NCI-H146 (cell line): ENCODE measurements around the gene SSRP1.

Experiments used
- DNase-seq: peaks from one replicate; lab custom pipeline; 2025; lab: John Stamatoyannopoulos, UW

Gene SSRP1

DNA sequence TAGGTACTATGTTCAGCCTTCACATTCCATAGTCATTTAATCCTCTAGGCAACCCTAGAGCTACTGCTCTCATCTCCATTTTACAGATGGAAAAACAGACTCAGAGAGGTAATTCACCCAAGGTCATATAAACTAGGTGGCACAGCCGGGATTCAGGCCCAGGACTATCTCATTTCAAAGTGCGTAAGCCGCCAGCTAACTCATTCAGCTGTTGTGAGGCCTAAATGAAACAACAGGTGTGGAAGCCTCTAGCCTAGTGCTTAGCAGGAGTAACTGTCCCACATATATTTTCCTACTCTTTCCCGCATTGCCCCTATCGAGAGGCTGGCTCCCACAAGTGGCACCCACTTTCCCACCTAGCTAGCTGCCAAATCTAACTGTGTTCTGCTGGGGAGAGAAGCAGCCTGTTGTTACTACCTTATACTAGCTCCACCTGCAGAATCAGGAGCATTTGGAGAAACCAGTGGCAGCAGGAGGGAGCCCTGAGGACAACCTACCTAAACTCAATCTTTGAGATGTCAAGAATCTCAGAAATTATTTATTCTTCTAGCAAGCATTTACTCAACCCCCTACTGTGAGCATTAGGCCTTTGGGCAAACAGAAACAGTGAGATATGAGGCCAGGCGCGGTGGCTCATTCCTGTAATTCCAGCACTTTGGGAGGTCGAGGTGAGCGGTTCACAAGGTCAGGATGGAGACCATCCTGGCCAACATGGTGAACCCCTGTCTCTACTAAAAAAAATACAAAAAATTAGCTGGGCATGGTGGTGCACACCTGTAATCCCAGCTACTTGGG, 24.4 kb upstream of the SSRP1 start:
- peak; percentile 26 for DNase-seq

DNA sequence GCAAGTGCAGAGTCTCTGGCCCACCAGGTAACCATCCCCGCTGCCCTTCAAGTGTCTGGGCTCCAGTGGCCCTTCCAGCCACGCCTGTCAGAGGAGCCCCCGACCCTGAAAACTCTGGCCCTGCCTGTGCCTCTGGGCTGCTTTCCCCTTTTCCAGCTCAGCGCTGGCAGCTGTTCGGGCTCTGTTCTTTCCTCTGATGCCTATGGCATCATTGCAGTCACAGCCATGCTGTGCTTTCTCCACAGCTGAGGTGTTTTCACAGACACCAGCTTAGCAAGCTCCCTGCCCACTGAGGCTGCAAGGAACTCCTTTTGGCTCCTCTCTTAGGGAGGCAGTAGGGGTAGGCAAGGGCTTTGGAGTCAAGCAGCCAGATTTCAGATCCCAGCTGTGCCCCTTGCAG, 23.7 kb upstream of the SSRP1 start:
- no peak for DNase-seq

DNA sequence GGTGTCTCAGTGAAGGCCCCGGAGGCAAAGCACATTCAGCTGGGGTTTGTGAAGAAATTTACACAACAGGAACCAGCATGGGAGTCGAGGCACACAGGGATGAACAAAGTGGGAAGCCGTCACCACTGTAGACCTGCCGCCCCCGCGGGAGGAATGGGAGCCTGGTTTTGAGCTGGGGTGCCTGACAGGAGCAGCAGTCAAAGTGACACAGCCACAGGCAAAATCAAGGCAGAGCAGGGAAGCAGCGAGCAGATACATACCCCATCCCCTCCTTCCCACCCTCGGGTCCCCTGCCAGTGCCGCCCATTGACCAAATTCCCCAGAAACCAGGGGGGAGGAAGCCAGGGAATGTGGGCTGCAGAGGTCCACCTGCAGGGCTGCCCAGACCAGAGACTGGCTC, 23.3 kb upstream of the SSRP1 start:
- DNase-seq, result no peak

DNA sequence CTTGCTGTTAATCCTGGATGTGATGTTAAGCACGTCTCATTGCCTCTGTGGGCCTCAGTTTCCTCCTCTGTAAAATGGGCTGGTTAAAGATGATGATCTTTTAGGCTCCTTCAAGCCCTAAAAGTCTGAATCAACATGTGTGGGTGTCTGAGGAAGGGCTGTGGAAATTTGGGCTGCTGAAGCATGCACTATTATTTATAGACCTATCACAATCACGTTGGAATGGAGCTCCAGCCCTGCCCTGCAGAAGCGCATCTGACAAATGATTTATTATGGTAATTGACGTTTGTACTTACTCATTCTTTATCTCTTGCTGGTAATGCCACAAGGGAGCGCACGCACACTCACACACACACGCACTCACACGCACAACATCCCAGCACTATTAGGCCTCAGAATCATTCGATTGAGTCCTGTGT, 22.9 kb upstream of the SSRP1 start:
- DNase-seq, result no peak

DNA sequence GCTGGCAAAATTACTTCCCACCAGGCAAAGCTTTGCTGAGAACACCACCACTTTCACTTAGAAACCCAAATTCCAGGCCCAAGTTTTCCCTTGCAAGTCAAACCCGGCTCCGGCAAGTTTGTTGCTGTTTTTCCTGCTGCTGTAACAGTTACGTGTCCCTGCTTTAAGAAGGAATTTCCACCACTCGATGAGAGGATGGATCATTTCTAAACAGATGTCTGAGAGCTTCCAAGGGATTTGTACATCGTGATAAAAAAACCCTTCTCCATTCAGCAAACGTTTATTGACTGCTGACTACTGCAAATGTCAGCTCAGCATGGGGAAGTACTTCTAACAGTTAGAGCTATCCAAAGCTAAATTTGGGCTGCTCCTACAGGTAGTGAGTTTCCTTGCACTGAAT, 22.2 kb upstream of the SSRP1 start:
- DNase-seq, result no peak

DNA sequence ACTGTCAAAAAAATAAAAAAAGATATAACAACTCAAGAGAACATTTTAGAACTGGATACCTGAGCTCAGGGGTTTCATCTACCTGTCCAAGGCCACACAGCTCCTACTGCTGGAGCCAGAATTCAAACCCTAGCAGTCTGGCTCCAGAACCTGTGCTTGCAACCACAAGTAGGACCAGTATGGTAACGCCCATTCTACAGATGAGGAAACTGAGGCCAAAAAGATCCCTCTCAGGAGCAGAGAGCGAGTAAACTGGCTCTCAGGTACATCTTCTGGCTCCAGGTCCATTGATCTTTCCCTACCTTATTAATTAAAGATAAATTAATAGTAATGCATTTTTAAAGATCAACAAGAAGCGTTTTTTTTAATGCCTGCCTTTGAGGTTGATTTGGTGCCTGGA, 21.6 kb upstream of the SSRP1 start:
- DNase-seq, result no peak

DNA sequence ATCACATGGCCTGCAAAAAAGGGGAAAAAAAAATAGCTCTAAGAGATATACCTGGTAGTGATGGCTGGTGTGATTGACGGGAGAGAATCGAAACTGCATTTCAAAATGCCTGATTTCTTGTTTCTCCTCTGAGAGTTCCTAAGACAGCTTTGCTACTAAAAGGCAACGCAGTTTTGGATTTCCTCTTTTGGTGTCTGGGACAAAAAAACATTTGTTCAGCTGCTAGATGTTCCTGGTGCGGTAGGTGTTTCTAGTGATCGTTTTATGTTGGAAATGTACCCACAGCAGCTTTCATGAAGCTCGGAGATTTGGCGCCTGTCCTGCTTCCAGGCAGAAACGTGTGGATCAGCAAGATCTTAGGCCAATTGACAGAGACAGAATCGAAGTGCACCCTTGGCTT, 20.6 kb upstream of the SSRP1 start:
- no peak for DNase-seq

DNA sequence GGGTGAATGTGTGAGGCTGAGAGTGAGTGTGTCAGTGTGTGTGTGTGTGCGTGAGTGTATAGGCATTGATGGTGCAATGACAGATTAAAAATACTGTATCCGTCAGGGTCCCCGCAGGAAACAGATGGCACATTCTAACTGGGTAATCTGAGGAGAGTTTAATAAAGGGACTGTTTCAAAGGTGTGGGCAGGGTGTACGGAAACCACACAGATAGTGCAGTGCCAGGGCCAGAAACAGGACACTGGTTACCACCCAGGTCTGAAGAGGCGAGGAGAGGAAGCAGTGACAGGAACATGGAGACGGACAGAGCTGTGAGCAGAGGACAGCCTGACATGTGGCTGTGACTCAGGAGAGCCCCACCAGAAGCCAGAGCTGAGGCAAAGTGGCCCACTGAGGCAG, 19.0 kb upstream of the SSRP1 start:
- no peak for DNase-seq

DNA sequence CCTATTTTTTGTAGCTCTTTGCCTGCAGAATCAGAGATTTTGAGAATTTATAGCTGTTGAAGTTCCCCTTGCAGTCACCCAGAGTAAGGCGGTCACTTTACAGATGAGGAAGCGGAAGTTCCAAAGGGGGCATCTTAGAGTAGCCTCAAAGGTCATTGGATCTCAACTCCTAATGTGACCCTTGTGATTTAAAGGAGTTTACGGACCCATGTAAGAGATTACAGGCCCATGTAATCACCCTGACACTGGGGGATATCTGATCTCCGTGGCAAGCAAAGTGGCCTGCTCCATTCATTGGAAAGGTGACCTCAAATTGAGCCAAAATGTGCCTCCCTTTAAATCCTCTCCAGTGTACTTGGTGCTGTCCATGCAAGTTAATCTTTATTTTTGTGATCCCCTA, 18.2 kb upstream of the SSRP1 start:
- no peak for DNase-seq

DNA sequence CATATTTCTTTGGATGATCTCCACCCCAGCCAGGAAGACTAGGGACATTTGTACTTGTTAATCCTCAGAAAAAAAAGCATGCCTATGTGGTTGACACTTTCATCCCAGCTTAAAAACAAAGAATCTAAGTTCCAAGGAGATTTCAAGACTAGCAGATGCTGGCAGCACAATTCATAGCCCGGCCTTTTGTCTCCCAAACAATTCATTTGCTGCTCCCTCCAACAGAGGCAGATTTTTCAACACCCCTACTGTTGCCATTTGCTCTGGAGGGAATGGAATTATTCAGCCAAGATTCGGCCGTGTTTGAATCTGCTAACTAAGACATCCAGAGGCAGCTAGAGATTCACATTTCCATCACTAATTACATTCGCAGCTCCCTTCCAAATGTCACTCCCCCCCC, 17.8 kb upstream of the SSRP1 start:
- no peak for DNase-seq

DNA sequence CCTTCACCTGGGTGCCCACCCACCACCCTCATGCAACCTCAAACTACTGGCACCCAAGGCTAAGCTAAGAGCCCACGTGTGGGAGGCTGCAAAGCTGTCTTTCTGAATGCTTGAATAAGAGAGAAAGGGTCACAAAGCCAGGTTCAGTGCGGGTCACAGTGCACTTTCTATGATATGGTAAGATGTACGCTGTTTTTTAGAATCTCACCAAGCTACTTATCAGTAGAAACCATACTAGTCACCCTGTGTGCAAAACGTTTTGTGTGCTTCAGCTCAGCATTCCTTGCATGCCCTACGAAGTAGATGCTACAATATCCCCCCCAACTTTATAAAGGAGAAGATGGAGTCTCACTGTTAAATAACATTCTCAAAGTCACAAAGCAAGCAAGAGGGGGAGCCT, 17.3 kb upstream of the SSRP1 start:
- no peak for DNase-seq

DNA sequence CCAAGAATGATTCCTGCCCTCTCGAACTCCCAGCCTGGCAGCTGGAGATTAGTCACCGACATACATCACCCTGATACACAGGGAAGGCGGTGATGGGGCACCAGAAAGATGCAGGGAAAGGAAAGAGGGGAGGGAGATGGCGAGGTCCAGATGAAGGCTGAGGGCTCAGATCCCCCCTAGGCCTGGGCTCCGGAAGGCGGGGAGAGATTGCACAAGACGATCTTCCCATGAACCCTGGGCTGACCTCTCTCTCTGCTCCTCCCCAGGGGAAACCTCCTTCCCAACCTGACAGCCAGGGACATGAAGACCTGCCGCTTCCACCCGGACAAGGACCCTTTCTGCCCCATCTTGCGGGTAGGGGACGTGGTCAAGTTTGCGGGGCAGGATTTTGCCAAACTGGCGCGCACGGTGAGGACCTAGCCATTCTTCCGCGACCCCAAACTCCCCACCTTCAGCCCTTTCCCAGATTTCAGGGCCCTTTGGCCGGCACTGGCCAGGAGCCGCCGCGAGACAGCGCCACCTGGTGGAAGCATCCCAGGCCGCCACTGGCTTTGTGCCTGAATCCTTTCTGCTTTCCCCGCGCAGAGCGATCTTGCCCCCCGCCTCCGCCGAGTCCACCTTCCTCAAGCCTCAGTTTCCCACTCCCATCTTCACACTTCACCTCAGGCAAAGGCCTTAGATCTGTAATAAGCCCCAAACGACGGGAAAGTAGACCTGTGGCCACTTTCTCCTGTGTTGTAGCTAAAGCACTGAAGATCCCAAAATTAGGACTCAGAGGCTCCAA, 14.0 kb upstream of the SSRP1 start:
- DNase-seq, result peak; percentile 44

DNA sequence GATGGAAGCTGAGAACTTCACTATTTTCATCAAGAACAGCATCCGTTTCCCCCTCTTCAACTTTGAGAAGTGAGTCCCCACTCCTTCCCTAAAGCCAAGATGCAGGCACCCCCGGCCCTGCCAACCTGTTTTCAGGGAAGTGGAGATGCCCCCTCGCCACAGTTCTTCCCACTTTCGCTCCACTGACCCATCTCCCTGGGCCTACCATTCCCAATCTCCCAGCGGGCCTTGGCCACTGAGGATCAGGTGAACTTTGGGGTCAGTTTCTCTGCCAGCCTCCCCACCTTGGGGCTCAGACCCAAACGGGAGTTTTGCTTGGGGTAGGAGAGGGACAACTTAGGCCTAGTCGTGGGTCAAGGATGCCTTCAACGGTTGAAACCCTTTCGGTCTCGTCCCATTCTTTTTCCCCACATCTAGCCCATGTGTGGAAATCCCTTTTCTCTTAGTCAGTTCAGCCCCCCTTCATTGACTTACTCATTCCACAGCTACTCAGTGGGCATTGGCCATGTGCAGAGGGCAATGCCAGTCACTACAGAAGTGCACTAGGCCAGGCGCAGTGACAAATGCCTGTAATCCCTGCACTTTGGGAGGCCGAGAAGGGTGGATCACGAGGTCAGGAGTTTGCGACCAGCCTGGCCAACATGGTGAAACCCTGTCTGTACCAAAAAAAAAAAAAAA, 13.1 kb upstream of the SSRP1 start:
- DNase-seq, result no peak

DNA sequence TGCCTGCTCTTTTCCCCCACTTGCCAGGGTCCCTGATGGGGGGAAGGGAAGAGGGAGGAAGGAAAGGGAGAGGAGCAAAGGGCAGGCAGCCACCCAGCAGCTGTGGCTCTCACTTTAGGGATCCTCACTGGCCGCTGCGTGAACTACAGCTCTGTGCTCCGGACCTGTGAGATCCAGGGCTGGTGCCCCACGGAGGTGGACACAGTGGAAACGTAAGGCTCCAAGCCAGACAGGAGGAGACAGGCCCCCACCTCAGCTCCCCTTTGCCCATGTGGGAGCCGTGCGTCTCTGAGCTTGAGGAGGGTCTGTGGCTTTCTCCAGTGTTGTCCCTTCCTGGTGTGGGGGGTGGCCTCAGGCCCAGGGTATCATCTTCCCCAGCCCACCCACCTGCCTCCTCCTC, 12.4 kb upstream of the SSRP1 start:
- no peak for DNase-seq

DNA sequence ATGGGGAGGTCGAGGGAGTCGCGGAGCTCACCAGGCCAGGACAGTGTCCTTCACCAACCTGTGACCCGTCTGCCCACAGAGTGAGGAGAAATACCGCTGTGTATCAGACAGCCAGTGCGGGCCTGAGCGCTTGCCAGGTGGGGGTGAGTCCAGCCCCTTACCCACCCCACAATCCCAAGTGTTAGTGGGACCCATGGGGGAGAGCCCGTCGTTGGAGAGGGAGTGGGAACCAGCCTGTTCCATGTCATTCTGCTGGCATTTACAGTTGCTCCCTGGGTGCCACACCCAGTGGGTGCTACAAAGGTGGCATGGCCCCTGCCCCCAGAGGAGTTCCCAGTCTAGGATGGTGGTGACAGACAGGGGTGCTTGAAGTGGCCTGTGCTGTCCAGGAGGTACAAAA, 11.6 kb upstream of the SSRP1 start:
- DNase-seq, result no peak

DNA sequence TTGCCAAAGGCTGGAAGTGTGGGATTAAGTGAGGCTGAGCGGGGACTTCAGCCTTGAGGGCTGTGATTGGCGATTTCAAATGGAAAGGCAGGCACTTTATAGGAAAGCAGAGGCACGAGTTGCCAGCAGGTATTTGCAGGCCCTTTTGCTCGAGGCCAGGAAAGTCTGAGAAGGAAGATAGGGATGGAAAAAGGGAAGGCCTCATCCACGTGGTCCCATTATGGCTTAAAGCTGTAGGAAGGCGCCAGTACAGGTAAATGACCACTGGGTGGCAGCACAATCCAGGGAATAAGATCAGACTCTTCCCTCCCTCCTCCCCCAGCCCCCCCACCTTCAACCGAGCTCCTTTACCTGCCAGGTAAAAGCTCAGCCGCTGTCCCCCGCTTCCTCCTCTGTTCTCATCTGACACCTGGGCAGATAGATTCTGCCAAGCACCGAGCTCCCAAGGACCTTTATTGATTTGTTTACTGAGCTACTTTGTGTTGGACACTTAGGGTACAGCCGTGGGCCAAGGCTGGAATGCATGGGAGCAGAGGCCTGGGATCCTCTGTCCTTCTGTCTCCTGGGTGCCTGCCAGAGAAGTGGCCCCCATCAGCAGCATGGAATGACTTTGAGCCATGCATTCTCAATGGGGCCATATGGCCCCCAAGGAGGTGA, 10.0 kb upstream of the SSRP1 start:
- DNase-seq, result peak; percentile 80

DNA sequence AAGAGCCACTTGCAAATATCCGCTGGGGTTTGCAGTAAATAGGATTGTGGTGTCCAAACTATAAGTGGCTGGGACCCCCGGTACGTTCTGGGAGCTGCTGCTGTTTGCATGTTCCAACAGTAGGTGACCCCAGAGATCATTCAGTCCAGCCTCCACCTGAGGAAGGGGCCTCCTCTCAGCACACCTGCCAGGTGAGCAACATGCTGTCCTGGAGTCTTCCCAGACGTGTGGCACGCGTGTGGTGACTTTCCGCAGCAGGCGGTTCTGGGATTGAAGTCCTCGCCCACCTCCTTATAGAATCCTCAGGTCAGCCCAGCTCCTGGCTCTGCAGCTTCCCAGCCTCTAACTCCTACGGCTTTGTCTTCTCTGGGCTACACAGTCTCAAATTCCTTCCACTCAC, 9.1 kb upstream of the SSRP1 start:
- DNase-seq, result no peak

DNA sequence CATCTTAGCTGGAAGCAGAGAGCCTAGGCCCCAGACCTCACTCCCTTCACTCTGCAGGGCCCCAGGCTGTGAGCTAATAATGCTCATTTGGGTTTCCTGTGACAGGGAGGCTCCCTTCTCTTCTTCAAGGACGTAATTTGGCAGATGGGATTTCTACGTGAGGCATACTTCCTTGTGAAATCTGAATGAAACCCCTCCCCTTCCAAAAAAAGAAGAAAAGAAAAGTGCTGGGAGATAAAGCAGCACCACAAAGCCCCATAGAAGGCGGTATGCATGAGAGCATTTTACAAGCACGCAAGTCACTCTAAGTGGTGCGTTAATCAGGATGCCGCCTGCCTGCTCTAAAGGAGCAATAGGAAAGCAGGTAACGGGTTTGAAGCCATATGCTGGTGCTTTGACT, 8.1 kb upstream of the SSRP1 start:
- DNase-seq, result no peak

DNA sequence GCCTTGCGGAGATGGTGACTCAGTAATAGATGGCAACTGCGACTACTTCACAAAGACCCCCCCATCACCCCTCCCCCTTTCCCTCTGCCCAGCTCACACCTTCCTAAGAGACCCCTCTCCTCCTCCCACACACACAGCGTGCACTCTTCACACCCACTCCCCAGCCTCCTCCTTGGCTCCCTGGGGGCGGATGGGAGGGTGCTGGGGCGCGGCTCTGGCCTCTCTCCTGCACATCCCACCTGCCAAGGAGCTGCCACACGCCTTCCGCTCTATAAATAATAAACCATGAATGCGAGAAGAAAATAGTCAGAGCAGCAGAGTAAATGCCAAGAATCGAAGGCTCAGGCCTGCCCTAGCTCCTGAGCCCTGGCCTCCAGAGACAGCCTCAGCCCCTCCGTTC, 7.0 kb upstream of the SSRP1 start:
- DNase-seq, result no peak

DNA sequence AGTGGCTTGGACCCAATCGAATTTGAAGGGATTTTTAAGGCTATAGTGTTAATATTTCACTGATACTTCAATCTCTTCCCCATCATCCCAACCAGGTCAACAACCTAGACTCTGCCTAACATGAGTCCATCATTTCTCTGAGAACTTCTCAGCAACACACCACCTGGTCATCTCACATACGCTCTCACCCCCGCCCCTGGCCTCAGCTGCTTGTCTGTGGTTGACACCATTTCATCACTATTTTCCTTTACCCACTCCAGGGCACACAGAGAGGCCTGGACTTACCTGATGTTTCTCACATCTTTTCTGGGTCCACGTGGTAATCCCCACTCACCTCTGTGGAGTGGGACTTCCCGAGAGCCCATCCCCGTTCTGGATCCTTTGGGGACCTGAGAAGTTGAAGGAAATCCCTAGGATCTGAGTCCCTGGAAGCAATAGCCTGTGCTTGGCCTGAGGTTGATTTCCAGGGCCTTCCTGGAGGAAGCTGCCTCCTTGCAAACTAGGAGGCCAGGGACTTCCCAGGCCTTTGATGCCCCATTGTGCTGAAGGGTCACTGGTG, 5.6 kb upstream of the SSRP1 start:
- DNase-seq, result no peak

DNA sequence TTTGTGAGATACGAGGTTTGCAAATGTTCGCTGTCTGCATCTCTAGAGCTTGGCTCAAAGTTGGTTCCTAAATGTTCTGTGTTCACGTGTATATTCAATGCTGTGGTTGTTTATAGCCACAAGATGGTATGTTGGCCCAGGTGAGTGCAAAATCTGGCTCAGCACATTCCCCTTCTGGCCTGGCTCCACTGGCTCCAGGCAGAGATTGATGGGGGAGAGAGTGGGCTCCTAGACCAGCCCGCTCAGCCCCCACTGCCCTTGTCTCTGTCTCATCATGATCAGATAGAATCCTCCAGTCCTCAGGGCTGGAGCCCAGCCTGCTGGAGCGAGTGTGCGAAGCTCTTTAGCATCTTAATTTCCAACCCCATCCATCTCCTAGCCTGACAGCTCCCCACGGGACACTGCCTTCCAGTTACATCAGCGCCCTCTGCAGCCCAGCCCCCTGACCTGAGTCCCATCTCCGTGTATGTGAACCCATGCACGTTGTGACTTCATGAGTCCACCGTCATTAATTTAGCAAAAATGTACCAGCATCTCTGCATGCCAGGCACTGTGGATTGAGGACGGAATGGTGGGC, 4.4 kb upstream of the SSRP1 start:
- DNase-seq, result no peak

DNA sequence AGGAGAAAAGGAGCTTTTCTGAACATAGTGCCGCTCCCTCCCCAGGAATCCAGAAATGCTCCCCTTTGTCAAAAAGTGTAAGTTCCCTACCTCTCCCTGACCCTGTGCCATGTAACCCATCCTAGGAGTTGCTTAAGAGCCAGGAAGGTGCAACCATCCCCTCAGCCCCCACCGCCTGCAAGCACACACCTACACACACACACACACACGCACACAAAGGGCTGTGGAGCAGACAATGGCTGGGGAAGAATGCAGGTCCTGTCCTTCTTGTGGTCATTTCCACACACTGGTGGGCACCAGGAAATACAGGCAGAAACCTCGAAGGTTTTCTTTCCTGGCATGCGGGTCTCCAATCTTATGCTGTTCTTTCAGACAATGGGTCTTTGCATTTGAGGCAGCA, 3.6 kb upstream of the SSRP1 start:
- DNase-seq, result no peak
